ENCODE measurements around the gene TRIM44.
"Not testable (repeated sequence)": the region's sequence is repeated elsewhere in the genome, so short reads cannot be mapped to it uniquely, and the experiment has no call there.

TRIM44 gene

GRCh38 chr11:35826006-35826405 lies 163.4 kb downstream of the TRIM44 start:
- TF ChIP-seq, protein P1, sequence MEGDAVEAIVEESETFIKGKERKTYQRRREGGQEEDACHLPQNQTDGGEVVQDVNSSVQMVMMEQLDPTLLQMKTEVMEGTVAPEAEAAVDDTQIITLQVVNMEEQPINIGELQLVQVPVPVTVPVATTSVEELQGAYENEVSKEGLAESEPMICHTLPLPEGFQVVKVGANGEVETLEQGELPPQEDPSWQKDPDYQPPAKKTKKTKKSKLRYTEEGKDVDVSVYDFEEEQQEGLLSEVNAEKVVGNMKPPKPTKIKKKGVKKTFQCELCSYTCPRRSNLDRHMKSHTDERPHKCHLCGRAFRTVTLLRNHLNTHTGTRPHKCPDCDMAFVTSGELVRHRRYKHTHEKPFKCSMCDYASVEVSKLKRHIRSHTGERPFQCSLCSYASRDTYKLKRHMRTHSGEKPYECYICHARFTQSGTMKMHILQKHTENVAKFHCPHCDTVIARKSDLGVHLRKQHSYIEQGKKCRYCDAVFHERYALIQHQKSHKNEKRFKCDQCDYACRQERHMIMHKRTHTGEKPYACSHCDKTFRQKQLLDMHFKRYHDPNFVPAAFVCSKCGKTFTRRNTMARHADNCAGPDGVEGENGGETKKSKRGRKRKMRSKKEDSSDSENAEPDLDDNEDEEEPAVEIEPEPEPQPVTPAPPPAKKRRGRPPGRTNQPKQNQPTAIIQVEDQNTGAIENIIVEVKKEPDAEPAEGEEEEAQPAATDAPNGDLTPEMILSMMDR (IDR thresholded peaks at IDR 0.05; ENCODE audit: insufficient read depth, missing control alignments), result no peak
- DNase-seq (ENCODE audit: insufficient read length, low spot score) (no peak), FAIRE-seq (no peak)

DNA sequence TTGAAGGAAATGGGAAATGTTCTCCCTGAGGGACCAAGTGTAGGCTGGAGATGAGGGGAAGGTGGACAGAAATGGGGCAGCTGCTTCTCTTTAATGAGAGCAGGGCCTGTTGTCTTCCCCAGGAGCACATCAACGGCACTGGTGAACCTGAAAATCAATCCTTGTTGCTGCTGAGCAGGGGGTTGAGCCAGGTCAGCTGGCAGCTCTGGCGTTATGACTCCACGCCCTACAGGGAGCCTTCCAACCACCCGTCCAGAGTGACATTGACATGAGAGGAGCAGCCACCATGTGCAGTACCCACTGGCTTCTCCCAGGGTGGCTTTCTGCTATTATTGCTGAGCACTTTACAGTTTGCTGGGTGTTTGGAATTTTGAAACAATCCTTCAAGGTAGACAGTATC lies 164.4 kb downstream of the TRIM44 start:
- DNase-seq (ENCODE audit: insufficient read length, low spot score) (no peak), FAIRE-seq (no peak)
- TF ChIP-seq, protein P1 (IDR thresholded peaks at IDR 0.05; ENCODE audit: insufficient read depth, missing control alignments), result no peak

DNA sequence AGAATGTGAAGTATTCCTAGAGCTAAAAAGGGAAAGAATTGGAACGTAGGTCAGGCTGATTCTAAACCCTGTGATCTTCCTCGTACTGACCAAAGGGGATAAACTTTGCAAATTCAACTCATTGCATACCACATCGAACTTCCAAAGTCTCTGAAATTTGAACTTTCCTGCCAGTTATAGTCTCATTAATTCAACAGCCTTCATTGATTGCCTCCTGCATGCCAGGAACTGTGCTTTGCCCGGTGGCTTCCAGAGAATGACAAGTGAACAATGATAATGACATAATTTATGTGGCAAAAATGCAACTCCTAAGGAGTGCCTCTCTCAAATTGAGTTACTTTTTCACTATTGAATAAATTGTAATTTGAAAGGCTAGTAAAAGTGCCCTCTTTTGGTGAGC lies 173.6 kb downstream of the TRIM44 start:
- FAIRE-seq, result no peak
- no peak for DNase-seq (ENCODE audit: insufficient read length, low spot score)
- TF ChIP-seq, protein P1 (IDR thresholded peaks at IDR 0.05; ENCODE audit: insufficient read depth, missing control alignments), result no peak

DNA sequence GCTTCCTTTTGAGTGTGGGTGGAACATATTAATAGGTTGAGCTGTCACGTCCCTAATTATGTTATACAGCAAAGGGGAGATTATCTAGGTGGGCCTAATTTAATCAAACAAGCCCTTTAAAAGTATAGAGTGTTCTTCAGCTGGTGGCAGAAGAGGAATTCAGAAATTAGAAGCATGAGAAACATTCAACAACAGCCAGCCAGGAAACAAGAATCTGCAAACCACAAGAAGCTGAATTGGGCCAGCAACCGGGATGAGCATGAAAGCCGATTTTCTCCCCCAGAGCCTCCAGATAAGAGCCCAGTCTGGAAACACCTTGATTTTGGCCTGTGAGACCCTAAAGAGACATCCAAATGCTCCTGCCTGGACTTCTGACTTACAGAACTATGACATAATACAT lies 175.5 kb downstream of the TRIM44 start:
- TF ChIP-seq, protein P1 (IDR thresholded peaks at IDR 0.05; ENCODE audit: insufficient read depth, missing control alignments), result no peak
- DNase-seq (ENCODE audit: insufficient read length, low spot score), result no peak
- FAIRE-seq, result no peak

DNA sequence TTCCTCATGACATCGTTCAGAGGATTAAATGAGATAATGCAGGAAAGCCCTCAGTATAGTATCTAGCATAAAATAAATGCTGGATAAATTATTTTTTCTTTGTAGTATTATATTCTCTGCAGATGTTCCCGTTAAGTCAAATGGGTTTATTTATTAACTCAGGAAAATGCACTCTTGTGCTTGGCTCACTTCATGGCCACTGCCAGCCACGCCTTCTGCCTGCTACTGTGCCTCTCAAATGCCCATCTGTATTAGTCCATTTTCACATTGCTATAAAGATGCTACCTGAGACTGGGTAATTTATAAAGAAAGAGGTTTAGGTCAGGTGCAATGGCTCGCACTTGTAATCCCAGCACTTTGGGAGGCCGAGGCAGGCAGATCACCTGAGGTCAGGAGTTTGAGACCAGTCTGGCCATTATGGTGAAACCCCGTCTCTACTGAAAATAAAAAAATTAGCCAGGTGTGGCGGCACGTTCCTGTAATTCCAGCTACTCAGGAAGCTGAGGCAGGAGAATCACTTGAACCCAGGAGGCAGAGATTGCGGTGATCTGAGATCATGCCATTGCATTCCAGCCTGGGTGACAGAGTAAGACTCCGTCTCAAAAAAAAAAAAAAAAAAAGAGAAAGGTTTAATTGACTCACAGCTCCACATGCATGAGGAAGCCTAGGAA lies 176.3 kb downstream of the TRIM44 start:
- not testable (repeated sequence) for DNase-seq (ENCODE audit: insufficient read length, low spot score); FAIRE-seq

DNA sequence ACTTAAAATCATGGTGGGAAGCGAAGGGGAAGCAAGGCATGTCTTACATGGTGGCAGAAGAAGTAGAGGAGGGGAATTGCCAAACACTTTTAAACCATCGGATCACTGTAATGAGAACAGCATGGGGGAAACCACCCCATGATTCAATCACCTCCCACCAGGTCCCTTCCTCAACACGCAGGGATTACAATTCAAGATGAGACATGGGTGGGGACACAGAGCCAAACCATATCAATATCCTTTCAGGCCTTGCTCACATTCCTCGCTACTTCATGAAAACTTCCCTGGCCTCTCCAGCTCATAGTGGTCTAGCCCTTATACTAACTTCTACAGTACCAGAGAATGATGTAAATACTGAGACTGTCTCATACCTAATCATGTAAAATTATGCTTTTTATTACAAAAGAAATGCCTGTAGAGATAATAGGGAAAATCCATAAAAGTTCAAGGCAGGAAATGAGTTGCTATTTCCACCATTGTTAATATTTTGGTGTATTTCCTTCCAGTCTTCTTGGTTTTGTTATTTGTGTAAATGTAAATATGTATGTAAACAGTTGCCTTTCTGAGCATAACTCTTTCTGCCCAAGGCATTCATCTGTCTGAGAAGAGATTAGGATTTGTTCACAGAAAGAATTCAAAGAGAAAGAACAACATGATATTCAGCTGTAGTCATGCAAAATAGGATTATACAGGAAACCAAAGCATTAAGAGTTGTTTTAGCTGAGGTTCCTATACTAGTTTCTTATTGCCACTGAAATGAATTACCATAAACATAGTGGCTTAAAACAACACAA lies 177.0 kb downstream of the TRIM44 start:
- DNase-seq (ENCODE audit: insufficient read length, low spot score), result no peak
- FAIRE-seq, result no peak
- TF ChIP-seq, protein P1 (IDR thresholded peaks at IDR 0.05; ENCODE audit: insufficient read depth, missing control alignments), result no peak

GRCh38 chr11:35841733-35842132 lies 179.2 kb downstream of the TRIM44 start:
- no peak for DNase-seq (ENCODE audit: insufficient read length, low spot score)
- TF ChIP-seq, protein P1 (IDR thresholded peaks at IDR 0.05; ENCODE audit: insufficient read depth, missing control alignments), result no peak
- FAIRE-seq, result no peak

Data from D721Med (cell line).